ENCODE results near the gene WHAMM.
"Not testable (repeated sequence)": the region's sequence is repeated elsewhere in the genome, so short reads cannot be mapped to it uniquely, and the experiment has no call there.

The WHAMM gene

GRCh38 chr15:82854554-82854953, 45.1 kb downstream of the WHAMM start:
- no peak overlapping the region for H3K4me3 ChIP-seq (ENCODE audit: low read length)
- no peaks in the 10 kb centered on the region for H3K36me3 ChIP-seq (ENCODE audit: control insufficient read depth, insufficient read depth, low read length, severe bottlenecking)
- H3K9me3 ChIP-seq (ENCODE audit: control insufficient read depth, low read length) = no peaks in the 10 kb centered on the region
- DNase-seq (ENCODE audit: low read depth) = no peak
- H3K4me1 ChIP-seq (ENCODE audit: control insufficient read depth, insufficient read depth, low read length) = peaks cover 3% of the 10 kb centered on the region
- H3K9ac ChIP-seq (ENCODE audit: low read length) = no peak overlapping the region
- no peaks in the 10 kb centered on the region for H3K27me3 ChIP-seq (replicated peaks; ENCODE audit: control insufficient read depth, insufficient read depth, low read length)

- no peaks in the 10 kb centered on the region for H3K4me1 ChIP-seq (ENCODE audit: control insufficient read depth, insufficient read depth, low read length)
- no peak for DNase-seq (ENCODE audit: low read depth)
- H3K9ac ChIP-seq (ENCODE audit: low read length) = no peak overlapping the region
- no peaks in the 10 kb centered on the region for H3K9me3 ChIP-seq (ENCODE audit: control insufficient read depth, low read length)
- H3K27me3 ChIP-seq (replicated peaks; ENCODE audit: control insufficient read depth, insufficient read depth, low read length) = no peaks in the 10 kb centered on the region
- no peak overlapping the region for H3K4me3 ChIP-seq (ENCODE audit: low read length)
- no peaks in the 10 kb centered on the region for H3K36me3 ChIP-seq (ENCODE audit: control insufficient read depth, insufficient read depth, low read length, severe bottlenecking)
Observed at GRCh38 chr15:82855286-82856100, 46.1 kb downstream of the WHAMM start.

GRCh38 chr15:82856397-82857170, 47.2 kb downstream of the WHAMM start:
- H3K27me3 ChIP-seq (replicated peaks; ENCODE audit: control insufficient read depth, insufficient read depth, low read length) = no peaks in the 10 kb centered on the region
- H3K4me3 ChIP-seq (ENCODE audit: low read length) = no peak overlapping the region
- H3K36me3 ChIP-seq (ENCODE audit: control insufficient read depth, insufficient read depth, low read length, severe bottlenecking) = no peaks in the 10 kb centered on the region
- H3K9ac ChIP-seq (ENCODE audit: low read length) = no peak overlapping the region
- H3K4me1 ChIP-seq (ENCODE audit: control insufficient read depth, insufficient read depth, low read length) = no peaks in the 10 kb centered on the region
- no peaks in the 10 kb centered on the region for H3K9me3 ChIP-seq (ENCODE audit: control insufficient read depth, low read length)
- no peak for DNase-seq (ENCODE audit: low read depth)

- Histone ChIP-seq H3K4me3 (ENCODE audit: low read length) (no peak overlapping the region), H3K9ac (ENCODE audit: low read length) (no peak overlapping the region), H3K27me3 (replicated peaks; ENCODE audit: control insufficient read depth, insufficient read depth, low read length) (no peaks in the 10 kb centered on the region), H3K4me1 (ENCODE audit: control insufficient read depth, insufficient read depth, low read length) (no peaks in the 10 kb centered on the region), H3K9me3 (ENCODE audit: control insufficient read depth, low read length) (no peaks in the 10 kb centered on the region), H3K36me3 (ENCODE audit: control insufficient read depth, insufficient read depth, low read length, severe bottlenecking) (no peaks in the 10 kb centered on the region)
- DNase-seq (ENCODE audit: low read depth) = no peak
Observed at GRCh38 chr15:82858932-82859331, 49.5 kb downstream of the WHAMM start.

GRCh38 chr15:82862886-82863285, 53.5 kb downstream of the WHAMM start:
- no peaks in the 10 kb centered on the region for H3K4me1 ChIP-seq (ENCODE audit: control insufficient read depth, insufficient read depth, low read length)
- H3K36me3 ChIP-seq (ENCODE audit: control insufficient read depth, insufficient read depth, low read length, severe bottlenecking) = no peaks in the 10 kb centered on the region
- no peaks in the 10 kb centered on the region for H3K27me3 ChIP-seq (replicated peaks; ENCODE audit: control insufficient read depth, insufficient read depth, low read length)
- H3K9ac ChIP-seq (ENCODE audit: low read length) = no peak overlapping the region
- no peak for DNase-seq (ENCODE audit: low read depth)
- H3K4me3 ChIP-seq (ENCODE audit: low read length) = no peak overlapping the region
- H3K9me3 ChIP-seq (ENCODE audit: control insufficient read depth, low read length) = no peaks in the 10 kb centered on the region

- Histone ChIP-seq H3K4me1 (ENCODE audit: control insufficient read depth, insufficient read depth, low read length) (no peaks in the 10 kb centered on the region), H3K9ac (ENCODE audit: low read length) (no peak overlapping the region), H3K4me3 (ENCODE audit: low read length) (no peak overlapping the region), H3K9me3 (ENCODE audit: control insufficient read depth, low read length) (no peaks in the 10 kb centered on the region), H3K27me3 (replicated peaks; ENCODE audit: control insufficient read depth, insufficient read depth, low read length) (no peaks in the 10 kb centered on the region), H3K36me3 (ENCODE audit: control insufficient read depth, insufficient read depth, low read length, severe bottlenecking) (no peaks in the 10 kb centered on the region)
- no peak for DNase-seq (ENCODE audit: low read depth)
Observed at GRCh38 chr15:82864967-82865366, 55.5 kb downstream of the WHAMM start.

DNA sequence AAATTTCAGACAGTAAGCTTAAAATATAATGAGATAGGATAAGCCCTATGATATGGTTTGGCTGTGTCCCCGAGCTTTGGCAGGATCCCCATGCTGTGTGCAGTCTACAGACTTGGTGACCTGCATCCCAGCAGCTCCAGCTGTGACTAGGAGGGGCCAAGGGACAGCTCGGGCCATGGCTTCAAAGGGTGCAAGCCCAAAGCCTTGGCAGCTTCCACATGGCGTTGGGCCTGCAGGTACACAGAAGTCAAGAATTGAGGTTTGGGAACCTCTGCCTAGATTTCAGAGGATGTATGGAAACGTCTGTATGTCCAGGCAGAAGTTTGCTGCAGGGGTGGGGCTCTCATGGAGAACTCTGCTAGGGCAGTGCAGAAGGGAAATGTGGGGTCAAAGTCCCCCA, 56.2 kb downstream of the WHAMM start:
- H3K4me1 ChIP-seq (ENCODE audit: control insufficient read depth, insufficient read depth, low read length); H3K9ac ChIP-seq (ENCODE audit: low read length); H3K4me3 ChIP-seq (ENCODE audit: low read length); H3K9me3 ChIP-seq (ENCODE audit: control insufficient read depth, low read length); DNase-seq (ENCODE audit: low read depth); H3K36me3 ChIP-seq (ENCODE audit: control insufficient read depth, insufficient read depth, low read length, severe bottlenecking); H3K27me3 ChIP-seq (replicated peaks; ENCODE audit: control insufficient read depth, insufficient read depth, low read length): not testable (repeated sequence)

DNA sequence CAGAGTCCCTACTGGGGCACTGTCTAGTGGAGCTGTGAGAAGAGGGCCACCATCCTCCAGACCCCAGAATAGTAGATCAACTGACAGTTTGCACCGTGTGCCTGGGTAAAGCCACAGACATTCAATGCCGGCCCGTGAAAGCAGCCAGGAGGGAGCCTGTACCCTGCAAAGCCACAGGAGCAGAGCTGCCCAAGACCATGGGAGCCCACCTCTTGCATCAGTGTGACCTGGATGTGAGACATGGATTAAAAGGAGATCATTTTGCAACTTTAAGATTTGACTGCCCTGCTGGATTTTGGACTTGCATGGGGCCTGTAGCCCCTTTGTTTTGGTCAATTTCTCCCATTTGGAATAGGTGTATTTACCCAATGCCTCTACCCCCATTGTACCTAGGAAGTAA, 56.6 kb downstream of the WHAMM start:
- H3K9me3 ChIP-seq (ENCODE audit: control insufficient read depth, low read length); DNase-seq (ENCODE audit: low read depth); H3K4me3 ChIP-seq (ENCODE audit: low read length); H3K9ac ChIP-seq (ENCODE audit: low read length); H3K4me1 ChIP-seq (ENCODE audit: control insufficient read depth, insufficient read depth, low read length); H3K36me3 ChIP-seq (ENCODE audit: control insufficient read depth, insufficient read depth, low read length, severe bottlenecking); H3K27me3 ChIP-seq (replicated peaks; ENCODE audit: control insufficient read depth, insufficient read depth, low read length): not testable (repeated sequence)

- H3K9me3 ChIP-seq (ENCODE audit: control insufficient read depth, low read length) = no peaks in the 10 kb centered on the region
- no peak overlapping the region for H3K4me3 ChIP-seq (ENCODE audit: low read length)
- no peak overlapping the region for H3K9ac ChIP-seq (ENCODE audit: low read length)
- no peaks in the 10 kb centered on the region for H3K36me3 ChIP-seq (ENCODE audit: control insufficient read depth, insufficient read depth, low read length, severe bottlenecking)
- no peak for DNase-seq (ENCODE audit: low read depth)
- peaks cover 12% of the 10 kb centered on the region for H3K4me1 ChIP-seq (ENCODE audit: control insufficient read depth, insufficient read depth, low read length)
- no peaks in the 10 kb centered on the region for H3K27me3 ChIP-seq (replicated peaks; ENCODE audit: control insufficient read depth, insufficient read depth, low read length)
Observed at GRCh38 chr15:82870727-82871320, 61.4 kb downstream of the WHAMM start.

- no peak for DNase-seq (ENCODE audit: low read depth)
Observed at GRCh38 chr15:82871358-82871757, 61.9 kb downstream of the WHAMM start.

GRCh38 chr15:82871832-82872484, 62.5 kb downstream of the WHAMM start:
- no peak overlapping the region for H3K9ac ChIP-seq (ENCODE audit: low read length)
- peaks cover 12% of the 10 kb centered on the region for H3K4me1 ChIP-seq (ENCODE audit: control insufficient read depth, insufficient read depth, low read length)
- no peak for DNase-seq (ENCODE audit: low read depth)
- no peak overlapping the region for H3K4me3 ChIP-seq (ENCODE audit: low read length)
- no peaks in the 10 kb centered on the region for H3K27me3 ChIP-seq (replicated peaks; ENCODE audit: control insufficient read depth, insufficient read depth, low read length)
- H3K36me3 ChIP-seq (ENCODE audit: control insufficient read depth, insufficient read depth, low read length, severe bottlenecking) = no peaks in the 10 kb centered on the region
- no peaks in the 10 kb centered on the region for H3K9me3 ChIP-seq (ENCODE audit: control insufficient read depth, low read length)

More at GRCh38 chr15:82871358-82871757, 61.9 kb downstream of the WHAMM start:
- Histone ChIP-seq H3K4me1 (ENCODE audit: control insufficient read depth, insufficient read depth, low read length) (peaks cover 12% of the 10 kb centered on the region), H3K9me3 (ENCODE audit: control insufficient read depth, low read length) (no peaks in the 10 kb centered on the region), H3K9ac (ENCODE audit: low read length) (no peak overlapping the region), H3K36me3 (ENCODE audit: control insufficient read depth, insufficient read depth, low read length, severe bottlenecking) (no peaks in the 10 kb centered on the region), H3K4me3 (ENCODE audit: low read length) (no peak overlapping the region), H3K27me3 (replicated peaks; ENCODE audit: control insufficient read depth, insufficient read depth, low read length) (no peaks in the 10 kb centered on the region)
